ENCODE data around the gene TM4SF5. TPM values are rescaled to one million over a fixed set of nuclear protein-coding genes. Genes with fewer than 3 reads are reported as not detected.

Gene TM4SF5
- total RNA-seq, 3 donors from 2014 or later (not counting 1 experiment from before 2014, with no cell fraction given), result not detected

DNA sequence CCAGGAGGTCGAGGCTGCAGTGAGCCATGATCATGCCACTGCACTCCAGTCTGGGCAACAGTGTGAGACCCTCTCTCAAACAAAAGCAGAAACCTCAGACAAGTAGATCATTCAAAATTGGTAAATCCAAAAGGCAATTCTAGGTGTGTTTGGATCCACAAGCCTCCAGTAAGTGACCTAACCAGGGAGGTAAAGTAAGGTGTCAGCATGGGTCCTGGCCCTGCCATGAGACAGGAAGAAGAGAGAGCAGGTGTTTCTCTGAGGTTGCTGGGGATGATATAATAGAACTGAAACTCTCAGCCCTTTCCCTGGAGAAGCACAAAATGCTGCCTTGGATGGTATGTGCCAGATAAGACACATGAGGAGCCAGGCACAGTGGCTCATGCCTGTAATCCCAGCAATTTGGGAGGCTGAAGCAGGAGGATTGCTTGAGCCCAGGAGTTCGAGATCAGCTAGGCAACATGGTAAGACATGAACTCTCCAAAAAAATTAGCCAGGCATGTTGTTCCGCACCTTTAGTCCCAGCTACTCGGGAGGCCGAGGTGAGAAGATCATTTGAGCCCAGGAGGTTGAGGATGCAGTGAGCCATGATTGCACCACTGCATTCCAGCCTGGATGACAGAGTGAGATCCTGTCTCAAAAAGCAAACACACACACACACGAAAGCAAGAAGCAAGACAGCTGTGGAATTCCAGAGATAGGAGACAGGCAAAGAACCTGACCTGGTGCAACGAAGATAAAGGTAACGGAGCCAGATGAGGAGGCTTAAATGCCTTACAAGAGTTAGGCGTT, 6.5 kb downstream of the TM4SF5 start:
- Mint-ChIP-seq H3K9me3 (no peaks in the 10 kb centered on the region), H3K36me3 (no peaks in the 10 kb centered on the region), H3K4me3 (no peak overlapping the region), H3K27me3 (ENCODE audit: low read depth in 2 of 2) (peaks cover 14 to 35% of the 10 kb centered on the region in 2 donors), H3K27ac (no peak overlapping the region), H3K4me1 (peaks cover 0 to 5% of the 10 kb centered on the region in 2 donors)
- Histone ChIP-seq H3K4me1 (ENCODE audit: control insufficient read depth, insufficient read depth, low read length) (no peaks in the 10 kb centered on the region), H3K4me3 (ENCODE audit: low read length) (no peak overlapping the region), H3K36me3 (ENCODE audit: control insufficient read depth, insufficient read depth, low read length) (no peaks in the 10 kb centered on the region), H3K27ac (ENCODE audit: low read length) (no peak overlapping the region), H3K27me3 (ENCODE audit: control insufficient read depth, insufficient read depth, low read length) (peaks cover 8% of the 10 kb centered on the region), H3K9me3 (ENCODE audit: control insufficient read depth, insufficient read depth, low read length) (no peaks in the 10 kb centered on the region)
- no peak for ATAC-seq
- DNase-seq, result no peak
- TF ChIP-seq, protein P1, sequence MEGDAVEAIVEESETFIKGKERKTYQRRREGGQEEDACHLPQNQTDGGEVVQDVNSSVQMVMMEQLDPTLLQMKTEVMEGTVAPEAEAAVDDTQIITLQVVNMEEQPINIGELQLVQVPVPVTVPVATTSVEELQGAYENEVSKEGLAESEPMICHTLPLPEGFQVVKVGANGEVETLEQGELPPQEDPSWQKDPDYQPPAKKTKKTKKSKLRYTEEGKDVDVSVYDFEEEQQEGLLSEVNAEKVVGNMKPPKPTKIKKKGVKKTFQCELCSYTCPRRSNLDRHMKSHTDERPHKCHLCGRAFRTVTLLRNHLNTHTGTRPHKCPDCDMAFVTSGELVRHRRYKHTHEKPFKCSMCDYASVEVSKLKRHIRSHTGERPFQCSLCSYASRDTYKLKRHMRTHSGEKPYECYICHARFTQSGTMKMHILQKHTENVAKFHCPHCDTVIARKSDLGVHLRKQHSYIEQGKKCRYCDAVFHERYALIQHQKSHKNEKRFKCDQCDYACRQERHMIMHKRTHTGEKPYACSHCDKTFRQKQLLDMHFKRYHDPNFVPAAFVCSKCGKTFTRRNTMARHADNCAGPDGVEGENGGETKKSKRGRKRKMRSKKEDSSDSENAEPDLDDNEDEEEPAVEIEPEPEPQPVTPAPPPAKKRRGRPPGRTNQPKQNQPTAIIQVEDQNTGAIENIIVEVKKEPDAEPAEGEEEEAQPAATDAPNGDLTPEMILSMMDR (IDR thresholded peaks at IDR 0.05), result no peak
- whole genome bisulfite sequencing (ENCODE audit: insufficient coverage), result 90% methylated on average over 9 of the region's 9 CpGs
- intact Hi-C loops (cut with micrococcal nuclease), result no loop called here

DNA sequence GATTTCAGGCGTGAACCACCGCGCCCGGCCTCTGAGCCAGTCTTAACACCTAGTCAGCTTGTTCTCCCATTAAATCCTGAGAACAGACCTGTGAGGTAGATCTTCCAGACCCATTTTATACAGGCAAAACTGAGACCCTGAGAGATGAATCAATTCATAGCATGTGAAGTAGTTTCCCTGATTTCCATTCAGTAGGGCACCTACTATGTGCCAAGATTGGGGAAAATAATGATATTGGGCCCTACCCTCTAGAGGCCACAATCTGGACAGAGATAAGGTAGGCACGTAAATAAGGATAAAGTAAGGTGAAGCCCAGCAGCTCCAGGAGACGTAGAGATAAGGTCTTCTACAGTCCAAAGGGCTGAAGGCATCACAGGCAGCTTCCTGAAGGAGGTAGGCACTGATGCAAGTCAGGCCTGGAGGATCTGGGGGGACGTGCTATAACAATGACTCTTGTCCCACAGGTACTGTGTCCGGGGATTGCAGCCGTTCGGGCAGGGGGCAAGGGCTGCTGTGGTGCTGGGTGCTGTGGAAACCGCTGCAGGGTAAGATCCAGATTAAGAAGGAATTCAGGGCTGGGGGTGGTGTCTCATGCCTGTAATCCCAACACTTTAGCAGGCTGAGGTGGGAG, 8.8 kb downstream of the TM4SF5 start:
- ATAC-seq (no peak), DNase-seq (no peak)
- 90% methylated on average over 11 of the region's 11 CpGs for WGBS (ENCODE audit: insufficient coverage)
- Histone ChIP-seq H3K27me3 (ENCODE audit: control insufficient read depth, insufficient read depth, low read length) (peaks cover 24% of the 10 kb centered on the region), H3K9me3 (ENCODE audit: control insufficient read depth, insufficient read depth, low read length) (no peaks in the 10 kb centered on the region), H3K36me3 (ENCODE audit: control insufficient read depth, insufficient read depth, low read length) (no peaks in the 10 kb centered on the region), H3K4me1 (ENCODE audit: control insufficient read depth, insufficient read depth, low read length) (peaks cover 5% of the 10 kb centered on the region), H3K27ac (ENCODE audit: low read length) (no peak overlapping the region), H3K4me3 (ENCODE audit: low read length) (no peak overlapping the region)
- H3K4me1 Mint-ChIP-seq, result peaks cover 0 to 5% of the 10 kb centered on the region in 2 donors
- no peak overlapping the region for H3K4me3 Mint-ChIP-seq
- H3K9me3 Mint-ChIP-seq, result no peaks in the 10 kb centered on the region
- H3K36me3 Mint-ChIP-seq, result no peaks in the 10 kb centered on the region
- intact Hi-C loops (cut with micrococcal nuclease), result no loop called here
- peaks cover 26 to 42% of the 10 kb centered on the region in 2 donors for H3K27me3 Mint-ChIP-seq (ENCODE audit: low read depth in 2 of 2)
- TF ChIP-seq, protein P1 (IDR thresholded peaks at IDR 0.05), result no peak
- no peak overlapping the region for H3K27ac Mint-ChIP-seq

DNA sequence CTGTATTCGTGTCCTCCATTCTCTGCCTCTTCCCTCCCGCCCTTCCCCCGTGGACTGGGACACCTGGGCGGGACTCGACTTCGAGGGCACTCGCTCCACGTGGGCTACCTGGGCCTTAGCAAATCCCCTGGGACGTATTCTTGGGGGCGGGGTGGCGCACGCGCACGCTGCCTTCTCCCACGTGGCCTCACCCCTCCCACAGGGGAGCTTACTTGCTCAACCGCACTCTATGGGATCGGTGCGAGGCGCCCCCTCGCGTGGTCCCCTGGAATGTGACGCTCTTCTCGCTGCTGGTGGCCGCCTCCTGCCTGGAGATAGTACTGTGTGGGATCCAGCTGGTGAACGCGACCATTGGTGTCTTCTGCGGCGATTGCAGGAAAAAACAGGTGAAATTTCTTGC, 11.0 kb downstream of the TM4SF5 start:
- Mint-ChIP-seq H3K9me3 (no peaks in the 10 kb centered on the region), H3K36me3 (no peaks in the 10 kb centered on the region), H3K4me3 (no peak overlapping the region), H3K27ac (no peak overlapping the region), H3K4me1 (peaks cover 5% of the 10 kb centered on the region in 2 donors), H3K27me3 (ENCODE audit: low read depth in 2 of 2) (peaks cover 41 to 47% of the 10 kb centered on the region in 2 donors)
- H3K36me3 ChIP-seq (ENCODE audit: control insufficient read depth, insufficient read depth, low read length), result no peaks in the 10 kb centered on the region
- peaks cover 15% of the 10 kb centered on the region for H3K4me1 ChIP-seq (ENCODE audit: control insufficient read depth, insufficient read depth, low read length)
- ATAC-seq, result no peak
- intact Hi-C loops (cut with micrococcal nuclease), result no loop called here
- no peaks in the 10 kb centered on the region for H3K9me3 ChIP-seq (ENCODE audit: control insufficient read depth, insufficient read depth, low read length)
- TF ChIP-seq, protein P1 (IDR thresholded peaks at IDR 0.05), result no peak
- no peak overlapping the region for H3K4me3 ChIP-seq (ENCODE audit: low read length)
- 41% methylated on average over 28 of the region's 28 CpGs for WGBS (ENCODE audit: insufficient coverage)
- DNase-seq, result peak in 1 of 2 donors; percentile 24
- no peak overlapping the region for H3K27ac ChIP-seq (ENCODE audit: low read length)
- H3K27me3 ChIP-seq (ENCODE audit: control insufficient read depth, insufficient read depth, low read length), result peaks cover 36% of the 10 kb centered on the region
